ENCODE data around the gene ADIPOR2. TPM values are rescaled to one million over a fixed set of nuclear protein-coding genes. Genes with fewer than 3 reads are reported as not detected.

Gene ADIPOR2
- total RNA-seq, 1 donor from 2014 or later: 54.0 TPM

DNA sequence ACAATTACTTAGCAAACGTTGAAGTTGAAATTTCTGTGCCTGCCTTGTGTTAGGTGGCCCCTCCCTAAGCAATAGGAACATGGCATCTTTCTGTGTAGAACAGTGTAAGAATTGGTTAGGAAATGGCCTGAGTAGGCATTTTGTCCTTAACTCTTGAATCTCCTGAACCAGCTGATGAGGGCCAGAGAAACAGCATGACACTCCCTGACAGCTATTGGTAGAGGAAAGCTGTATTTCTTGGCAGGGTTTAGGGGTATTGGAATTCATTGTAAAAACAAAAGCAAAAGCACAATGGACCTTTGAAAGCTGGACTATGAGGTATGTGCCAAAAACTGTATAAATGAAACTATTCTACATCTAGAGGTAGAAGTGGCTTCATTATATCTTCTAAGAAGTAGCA lies 88.9 kb downstream of the ADIPOR2 start:
- intact Hi-C loops (cut with DNase I): no loop called here
- H3K4me3 ChIP-seq: no peak overlapping the region
- no peak for DNase-seq (ENCODE audit: extremely low spot score in 2 of 2)
- no peaks in the 10 kb centered on the region for H3K27me3 ChIP-seq
- TF ChIP-seq, protein P1, sequence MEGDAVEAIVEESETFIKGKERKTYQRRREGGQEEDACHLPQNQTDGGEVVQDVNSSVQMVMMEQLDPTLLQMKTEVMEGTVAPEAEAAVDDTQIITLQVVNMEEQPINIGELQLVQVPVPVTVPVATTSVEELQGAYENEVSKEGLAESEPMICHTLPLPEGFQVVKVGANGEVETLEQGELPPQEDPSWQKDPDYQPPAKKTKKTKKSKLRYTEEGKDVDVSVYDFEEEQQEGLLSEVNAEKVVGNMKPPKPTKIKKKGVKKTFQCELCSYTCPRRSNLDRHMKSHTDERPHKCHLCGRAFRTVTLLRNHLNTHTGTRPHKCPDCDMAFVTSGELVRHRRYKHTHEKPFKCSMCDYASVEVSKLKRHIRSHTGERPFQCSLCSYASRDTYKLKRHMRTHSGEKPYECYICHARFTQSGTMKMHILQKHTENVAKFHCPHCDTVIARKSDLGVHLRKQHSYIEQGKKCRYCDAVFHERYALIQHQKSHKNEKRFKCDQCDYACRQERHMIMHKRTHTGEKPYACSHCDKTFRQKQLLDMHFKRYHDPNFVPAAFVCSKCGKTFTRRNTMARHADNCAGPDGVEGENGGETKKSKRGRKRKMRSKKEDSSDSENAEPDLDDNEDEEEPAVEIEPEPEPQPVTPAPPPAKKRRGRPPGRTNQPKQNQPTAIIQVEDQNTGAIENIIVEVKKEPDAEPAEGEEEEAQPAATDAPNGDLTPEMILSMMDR (IDR thresholded peaks at IDR 0.05): no peak
- TF ChIP-seq POLR2A (IDR thresholded peaks at IDR 0.05): no peak
- TF ChIP-seq POLR2AphosphoS5 (IDR thresholded peaks at IDR 0.05; ENCODE audit: insufficient read depth in 1 of 2, low read depth in 1 of 2): no peak
- H3K27ac ChIP-seq: no peak overlapping the region
- peaks cover 0 to 10% of the 10 kb centered on the region in 2 donors for H3K36me3 ChIP-seq
- no peaks in the 10 kb centered on the region for H3K9me3 ChIP-seq
- peaks cover 13% of the 10 kb centered on the region for H3K4me1 ChIP-seq

DNA sequence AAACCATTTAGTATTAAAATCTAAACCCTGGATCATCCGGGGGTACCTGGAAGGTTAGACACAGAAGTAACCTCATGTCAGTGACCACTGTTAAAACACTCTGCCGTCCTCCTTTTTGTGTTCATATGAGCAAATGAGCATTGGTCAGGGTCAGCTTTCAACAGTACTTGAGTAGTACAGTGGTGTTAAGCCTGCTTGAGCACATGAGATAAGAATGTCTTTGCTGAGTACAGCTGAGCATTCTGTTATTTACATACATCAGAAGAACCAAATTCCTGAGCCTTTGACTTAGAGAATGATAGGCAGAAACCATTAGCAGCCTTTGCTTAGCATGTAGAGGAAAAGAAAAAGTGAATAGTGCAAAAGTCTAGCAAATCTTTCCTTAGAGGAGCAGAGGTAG lies 90.9 kb downstream of the ADIPOR2 start:
- H3K4me3 ChIP-seq: no peak overlapping the region
- peaks cover 9% of the 10 kb centered on the region for H3K4me1 ChIP-seq
- H3K36me3 ChIP-seq: peaks cover 0 to 24% of the 10 kb centered on the region in 2 donors
- no peak for TF ChIP-seq POLR2AphosphoS5 (IDR thresholded peaks at IDR 0.05; ENCODE audit: insufficient read depth in 1 of 2, low read depth in 1 of 2)
- TF ChIP-seq POLR2A (IDR thresholded peaks at IDR 0.05): no peak
- TF ChIP-seq, protein P1 (IDR thresholded peaks at IDR 0.05): no peak
- intact Hi-C loops (cut with DNase I): no loop called here
- no peak for DNase-seq (ENCODE audit: extremely low spot score in 2 of 2)
- no peak overlapping the region for H3K27ac ChIP-seq
- no peaks in the 10 kb centered on the region for H3K27me3 ChIP-seq
- H3K9me3 ChIP-seq: no peaks in the 10 kb centered on the region

DNA sequence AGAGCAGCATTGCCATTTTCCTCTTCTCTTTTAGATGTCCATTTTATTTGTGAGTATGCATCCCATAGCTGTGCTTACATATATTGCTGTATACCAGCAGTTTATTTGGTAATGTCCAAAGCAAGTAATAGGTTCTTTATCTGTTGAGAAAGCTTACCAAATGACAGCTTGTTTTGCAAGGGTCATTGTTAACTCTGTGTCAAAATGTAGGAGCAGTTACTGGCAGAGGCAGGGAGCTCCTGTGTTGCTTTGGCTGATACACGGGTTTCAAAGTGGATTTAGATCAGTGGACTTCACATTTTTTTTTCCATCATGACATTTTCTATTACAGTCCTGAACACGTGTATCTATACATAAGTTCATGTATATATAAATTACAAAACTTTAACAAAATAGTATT lies 91.3 kb downstream of the ADIPOR2 start:
- TF ChIP-seq POLR2A (IDR thresholded peaks at IDR 0.05) (no peak), POLR2AphosphoS5 (IDR thresholded peaks at IDR 0.05; ENCODE audit: insufficient read depth in 1 of 2, low read depth in 1 of 2) (no peak)
- TF ChIP-seq, protein P1 (IDR thresholded peaks at IDR 0.05): no peak
- H3K36me3 ChIP-seq: peaks cover 0 to 27% of the 10 kb centered on the region in 2 donors
- H3K4me1 ChIP-seq: peaks cover 9% of the 10 kb centered on the region
- H3K9me3 ChIP-seq: no peaks in the 10 kb centered on the region
- no peak overlapping the region for H3K27ac ChIP-seq
- intact Hi-C loops (cut with DNase I): no loop called here
- DNase-seq (ENCODE audit: extremely low spot score in 2 of 2): no peak
- no peak overlapping the region for H3K4me3 ChIP-seq
- H3K27me3 ChIP-seq: no peaks in the 10 kb centered on the region

DNA sequence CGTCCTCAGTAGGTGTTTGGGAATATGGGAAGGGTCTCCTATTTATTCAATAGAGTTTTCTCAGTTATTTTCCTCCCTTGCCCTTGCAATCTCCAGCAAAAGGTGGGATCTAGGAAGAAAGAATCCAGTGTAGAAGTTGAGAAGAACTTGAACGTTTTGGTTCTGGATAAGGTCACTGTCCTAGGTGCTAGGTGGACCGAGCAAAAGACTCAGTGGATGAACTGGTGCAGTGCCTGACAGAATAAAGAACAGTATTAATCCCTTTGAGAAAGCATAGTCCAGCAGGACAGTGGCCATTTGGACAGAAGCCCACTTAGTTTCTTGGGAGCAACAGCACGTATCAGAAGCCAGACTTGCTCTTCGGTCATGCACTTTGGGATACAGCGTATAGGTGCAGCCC lies 96.8 kb downstream of the ADIPOR2 start:
- H3K9me3 ChIP-seq: no peaks in the 10 kb centered on the region
- H3K4me1 ChIP-seq: no peaks in the 10 kb centered on the region
- H3K4me3 ChIP-seq: no peak overlapping the region
- H3K27ac ChIP-seq: no peak overlapping the region
- peaks cover 0 to 18% of the 10 kb centered on the region in 2 donors for H3K36me3 ChIP-seq
- no peaks in the 10 kb centered on the region for H3K27me3 ChIP-seq
- DNase-seq (ENCODE audit: extremely low spot score in 2 of 2): no peak
- intact Hi-C loops (cut with DNase I): no loop called here
- TF ChIP-seq, protein P1 (IDR thresholded peaks at IDR 0.05): no peak
- TF ChIP-seq POLR2AphosphoS5 (IDR thresholded peaks at IDR 0.05; ENCODE audit: insufficient read depth in 1 of 2, low read depth in 1 of 2) (no peak), POLR2A (IDR thresholded peaks at IDR 0.05) (no peak)

GRCh38 chr12:1790444-1790843 lies 99.6 kb downstream of the ADIPOR2 start:
- Histone ChIP-seq H3K27me3 (no peaks in the 10 kb centered on the region), H3K36me3 (peaks cover 0 to 10% of the 10 kb centered on the region in 2 donors), H3K27ac (no peak overlapping the region), H3K9me3 (no peaks in the 10 kb centered on the region), H3K4me3 (no peak overlapping the region), H3K4me1 (peaks cover 3% of the 10 kb centered on the region)
- DNase-seq (ENCODE audit: extremely low spot score in 2 of 2): no peak
- intact Hi-C loops (cut with DNase I): loop anchor here (2.0 to 10.0 kb wide), 2 partner anchors 142 to 244 kb away; no protein-coding TSS in a partner anchor
- TF ChIP-seq POLR2A (IDR thresholded peaks at IDR 0.05): no peak
- TF ChIP-seq POLR2AphosphoS5 (IDR thresholded peaks at IDR 0.05; ENCODE audit: insufficient read depth in 1 of 2, low read depth in 1 of 2): no peak
- TF ChIP-seq, protein P1 (IDR thresholded peaks at IDR 0.05): no peak
